Loucy (cell line): ENCODE measurements around the gene THADA.

Experiments
- EZH2phosphoT487 ChIP-seq: fragments of 200-600 bp; IDR thresholded peaks from 2 replicates; pipeline ENCODE4 v1.6.1; 2018; ENCODE audit warnings: antibody characterized with exemption, mild to moderate bottlenecking, moderate library complexity, borderline replicate concordance
- TF ChIP-seq, protein P1 (sequence below): fragments of 200-600 bp; sonication (generic); conservative IDR thresholded peaks from 2 replicates; pipeline ENCODE4 v1.5.1; 2014; ENCODE audit warnings: mild to moderate bottlenecking, antibody characterized with exemption, low read length

DNA sequence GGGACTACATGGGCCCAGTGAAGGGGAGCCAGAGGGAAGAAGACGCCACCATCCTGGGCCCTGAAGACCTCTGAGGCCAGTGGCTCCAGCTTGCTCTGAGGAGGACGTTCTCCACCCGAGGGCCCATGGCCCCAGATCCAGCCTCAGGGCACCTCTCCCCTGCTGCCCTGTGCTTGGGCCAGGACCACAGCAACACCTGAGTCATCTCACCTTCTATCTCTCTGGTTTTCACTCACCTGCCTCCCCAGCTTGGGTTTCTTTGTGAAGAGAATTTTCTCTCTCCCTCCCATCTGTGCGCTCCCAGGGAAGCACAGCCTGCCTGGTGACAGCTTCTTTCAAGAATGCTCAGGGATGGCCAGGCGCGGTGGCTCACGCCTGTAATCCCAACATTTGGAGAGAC lies 389.2 kb downstream of the THADA start:
- TF ChIP-seq, protein P1, sequence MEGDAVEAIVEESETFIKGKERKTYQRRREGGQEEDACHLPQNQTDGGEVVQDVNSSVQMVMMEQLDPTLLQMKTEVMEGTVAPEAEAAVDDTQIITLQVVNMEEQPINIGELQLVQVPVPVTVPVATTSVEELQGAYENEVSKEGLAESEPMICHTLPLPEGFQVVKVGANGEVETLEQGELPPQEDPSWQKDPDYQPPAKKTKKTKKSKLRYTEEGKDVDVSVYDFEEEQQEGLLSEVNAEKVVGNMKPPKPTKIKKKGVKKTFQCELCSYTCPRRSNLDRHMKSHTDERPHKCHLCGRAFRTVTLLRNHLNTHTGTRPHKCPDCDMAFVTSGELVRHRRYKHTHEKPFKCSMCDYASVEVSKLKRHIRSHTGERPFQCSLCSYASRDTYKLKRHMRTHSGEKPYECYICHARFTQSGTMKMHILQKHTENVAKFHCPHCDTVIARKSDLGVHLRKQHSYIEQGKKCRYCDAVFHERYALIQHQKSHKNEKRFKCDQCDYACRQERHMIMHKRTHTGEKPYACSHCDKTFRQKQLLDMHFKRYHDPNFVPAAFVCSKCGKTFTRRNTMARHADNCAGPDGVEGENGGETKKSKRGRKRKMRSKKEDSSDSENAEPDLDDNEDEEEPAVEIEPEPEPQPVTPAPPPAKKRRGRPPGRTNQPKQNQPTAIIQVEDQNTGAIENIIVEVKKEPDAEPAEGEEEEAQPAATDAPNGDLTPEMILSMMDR: no peak
- TF ChIP-seq EZH2phosphoT487: no peak
